AG04450 (cell line): ENCODE data around the gene KRT74. TPM values are rescaled to one million over a fixed set of nuclear protein-coding genes. Genes with fewer than 3 reads are reported as not detected.

Source experiments
- CTCF ChIA-PET: fragments of 300-600, 350-600 bp; formaldehyde crosslinking; extraction: SDS; loops from one replicate; lab custom pipeline; 2022; ENCODE audit warnings: antibody characterized with exemption, inconsistent platforms; lab: Charles Lee
- POLR2A ChIA-PET: fragments of 350-600 bp; formaldehyde crosslinking; extraction: SDS; loops from one replicate; lab custom pipeline; 2021; ENCODE audit warnings: antibody characterized with exemption, inconsistent platforms; lab: Yijun Ruan, JAX
- DNase-seq: peaks from one replicate; pipeline ENCODE4 v3.0.0-alpha.2; 2011; ENCODE audit warnings: low read depth, low spot score
- H3K27ac ChIP-seq: one replicate; pipeline ENCODE4 v1.5.1; 2012; ENCODE audit warnings: low read depth, low read length, control low read depth
- H3K27me3 ChIP-seq: one replicate; pipeline ENCODE4 v1.6.0; 2012; ENCODE audit warnings: low read length; ENCODE audit not compliant: control insufficient read depth, insufficient read depth
- H3K4me3 ChIP-seq: 2 replicates; pipeline ENCODE4 v1.5.1; 2011; ENCODE audit warnings: mild to moderate bottlenecking, low read depth, low read length, control low read depth
- H3K9me3 ChIP-seq: 2 replicates; pipeline ENCODE4 v1.5.1; 2012; ENCODE audit warnings: low read length; ENCODE audit not compliant: control insufficient read depth, insufficient read depth
- CTCF ChIP-seq: IDR thresholded peaks from 2 replicates; pipeline ENCODE4 v1.5.1; 2011; ENCODE audit warnings: low read depth, low read length, control low read depth, inconsistent platforms
- polyA plus RNA-seq: library from polyadenylated mRNA; depleted of rRNA; stranded (reverse); fragments of >200 nt; gene quantifications from 2 replicates; pipeline ENCODE4 v1.2.3, GENCODE V29; 2011

Gene KRT74
- polyA plus RNA-seq, 1 experiment: not detected

- CTCF ChIA-PET: no interaction called here
- no peak for TF ChIP-seq CTCF
- DNase-seq: no peak
- H3K27me3 ChIP-seq: peaks cover 27% of the 10 kb centered on the region
- H3K9me3 ChIP-seq: no peaks in the 10 kb centered on the region
- no peak overlapping the region for H3K27ac ChIP-seq
- POLR2A ChIA-PET: no interaction called here
- H3K4me3 ChIP-seq: no peak overlapping the region
These were observed 11.7 kb downstream of the KRT74 start for GRCh38 chr12:52561880-52562449.

- CTCF ChIA-PET: no interaction called here
- no peak overlapping the region for H3K27ac ChIP-seq
- no peak for DNase-seq
- H3K27me3 ChIP-seq: peaks cover 28% of the 10 kb centered on the region
- no peak overlapping the region for H3K4me3 ChIP-seq
- POLR2A ChIA-PET: no interaction called here
- no peaks in the 10 kb centered on the region for H3K9me3 ChIP-seq
- no peak for TF ChIP-seq CTCF
These were observed 13.7 kb downstream of the KRT74 start for GRCh38 chr12:52559979-52560378.

DNA sequence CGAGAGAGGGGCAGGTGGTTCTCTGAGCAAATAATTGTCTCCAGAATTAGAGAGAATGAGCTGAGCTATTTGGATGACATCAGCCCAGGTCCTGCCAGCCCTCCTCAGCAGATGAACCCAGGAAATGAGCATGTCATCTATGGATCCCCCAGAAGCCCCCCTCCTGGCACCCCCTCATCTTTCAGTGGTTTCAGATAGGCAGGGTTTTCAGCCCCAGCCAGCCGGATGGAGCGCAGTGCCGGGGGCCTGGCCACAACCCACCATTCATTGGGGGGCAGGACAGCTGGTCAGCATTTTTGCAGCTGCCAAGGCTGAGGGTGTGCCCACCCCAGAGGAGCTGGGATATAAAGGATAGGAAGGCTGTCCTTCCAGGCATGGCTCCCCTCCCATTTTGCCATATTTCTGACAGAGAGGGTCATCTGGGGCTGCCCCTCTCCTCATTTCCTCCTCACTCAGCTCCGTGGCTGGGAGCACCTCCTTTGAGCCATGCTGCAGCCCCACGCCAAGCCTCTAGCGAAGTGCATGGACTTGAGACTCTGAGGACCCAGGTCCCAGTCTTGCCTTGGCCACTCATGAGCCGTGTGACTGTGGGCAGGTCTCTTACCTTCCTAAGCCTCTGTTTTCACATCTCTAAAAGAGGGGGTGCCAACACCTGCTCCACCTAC is 14.7 kb downstream of the KRT74 start:
- peaks cover 27% of the 10 kb centered on the region for H3K27me3 ChIP-seq
- POLR2A ChIA-PET: no interaction called here
- DNase-seq: no peak
- TF ChIP-seq CTCF: no peak
- no peak overlapping the region for H3K27ac ChIP-seq
- H3K4me3 ChIP-seq: no peak overlapping the region
- CTCF ChIA-PET: no interaction called here
- H3K9me3 ChIP-seq: no peaks in the 10 kb centered on the region

DNA sequence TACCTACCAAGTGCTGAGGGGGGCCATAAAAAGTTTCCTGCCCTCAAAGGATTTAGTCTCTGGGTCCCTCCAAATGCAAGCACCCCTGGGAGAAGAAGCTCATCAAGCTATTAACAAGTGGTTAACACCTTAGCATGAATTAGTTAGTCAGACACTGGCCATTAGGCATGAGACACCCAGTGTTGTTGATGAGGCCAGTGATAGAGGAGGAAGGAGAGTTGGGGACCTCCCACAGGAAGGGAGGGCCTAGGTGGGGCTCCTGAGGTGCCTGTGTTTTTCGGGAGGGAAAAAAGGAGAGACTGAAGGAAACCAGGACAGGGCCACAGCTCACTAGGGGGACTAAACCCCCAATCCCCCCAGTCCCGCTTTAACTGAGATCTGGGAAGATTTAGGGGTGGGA is 16.2 kb downstream of the KRT74 start:
- Histone ChIP-seq H3K27me3 (peaks cover 34% of the 10 kb centered on the region), H3K27ac (no peak overlapping the region), H3K9me3 (no peaks in the 10 kb centered on the region), H3K4me3 (no peak overlapping the region)
- ChIA-PET POLR2A (no interaction called here), CTCF (no interaction called here)
- TF ChIP-seq CTCF: no peak
- DNase-seq: no peak

DNA sequence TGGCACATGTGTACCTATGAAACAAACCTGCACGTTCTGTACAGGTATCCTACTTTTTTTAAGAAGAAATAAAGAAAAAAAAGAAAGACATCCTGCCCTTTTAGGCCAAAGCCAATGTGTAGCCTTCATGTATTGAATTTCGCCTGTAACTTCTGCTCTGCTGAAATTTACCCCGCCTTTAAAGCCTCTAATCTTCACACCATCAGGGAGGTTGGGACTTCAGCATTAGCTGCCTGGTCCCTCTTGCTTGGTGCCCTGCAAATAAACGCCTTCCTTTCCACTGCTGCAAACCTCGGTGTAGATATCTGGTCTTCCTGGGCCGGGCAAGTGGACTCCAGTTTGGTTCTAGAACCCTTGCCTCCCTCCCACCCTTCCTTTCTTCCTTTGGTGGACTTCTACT is 18.1 kb downstream of the KRT74 start:
- Histone ChIP-seq H3K27ac (no peak overlapping the region), H3K27me3 (peaks cover 35% of the 10 kb centered on the region), H3K4me3 (no peak overlapping the region), H3K9me3 (no peaks in the 10 kb centered on the region; the same call in 1 of the 2 replicates)
- DNase-seq: no peak
- TF ChIP-seq CTCF: no peak
- ChIA-PET POLR2A (no interaction called here), CTCF (interaction anchor here (0.7 kb wide), 1 partner anchor 324 kb away, joined by 3 read pairs; no protein-coding TSS in a partner anchor)
